Urothelium cell line (cell line): ENCODE data around the gene TFCP2L1.
A peak's percentile ranks its signal among the peaks of the same experiment; 100 is the strongest.

Experiments used
- DNase-seq: peaks from one replicate; pipeline ENCODE4 v3.0.0; 2011; ENCODE audit warnings: low spot score, mixed read lengths
- FAIRE-seq: peaks from 2 replicates; lab custom pipeline; 2011; peaks lifted over from hg19 to GRCh38; lab: Jason Lieb, UNC

The TFCP2L1 gene

GRCh38 chr2:121297217-121297830 is 12.3 kb upstream of the TFCP2L1 start:
- FAIRE-seq, result peak; percentile 89
- peak; percentile 79 for DNase-seq

- DNase-seq, result no peak
- FAIRE-seq, result no peak
Observed at GRCh38 chr2:121295911-121296650, 11.1 kb upstream of the TFCP2L1 start.

- no peak for DNase-seq
- FAIRE-seq, result peak; percentile 94
Observed at GRCh38 chr2:121294881-121295840, 10.2 kb upstream of the TFCP2L1 start.

GRCh38 chr2:121293450-121294325 is 8.7 kb upstream of the TFCP2L1 start:
- FAIRE-seq, result peak; percentile 5

GRCh38 chr2:121291251-121291580 is 6.2 kb upstream of the TFCP2L1 start:
- FAIRE-seq, result no peak
- no peak for DNase-seq

More at GRCh38 chr2:121293450-121294325, 8.7 kb upstream of the TFCP2L1 start:
- no peak for DNase-seq

- DNase-seq, result no peak
- peak; percentile 35 for FAIRE-seq
Observed at GRCh38 chr2:121289271-121289670, 4.3 kb upstream of the TFCP2L1 start.

GRCh38 chr2:121288454-121289231 is 3.6 kb upstream of the TFCP2L1 start:
- DNase-seq (no peak), FAIRE-seq (no peak)

GRCh38 chr2:121287956-121288355 is 3.0 kb upstream of the TFCP2L1 start:
- no peak for FAIRE-seq
- DNase-seq, result no peak

- FAIRE-seq, result no peak
Observed at GRCh38 chr2:121287146-121287798, 2.3 kb upstream of the TFCP2L1 start.

GRCh38 chr2:121286506-121286905 is 1.5 kb upstream of the TFCP2L1 start:
- DNase-seq, result no peak
- FAIRE-seq, result peak; percentile 67

More at GRCh38 chr2:121287146-121287798, 2.3 kb upstream of the TFCP2L1 start:
- no peak for DNase-seq

GRCh38 chr2:121285926-121286325 is 924 bp upstream of the TFCP2L1 start:
- DNase-seq, result no peak
- no peak for FAIRE-seq

GRCh38 chr2:121283670-121284462 is 1.1 kb downstream of the TFCP2L1 start:
- DNase-seq, result no peak
- no peak for FAIRE-seq

GRCh38 chr2:121282800-121283385 is 2.1 kb downstream of the TFCP2L1 start:
- FAIRE-seq, result no peak
- no peak for DNase-seq

- FAIRE-seq, result no peak
Observed at GRCh38 chr2:121281694-121282093, 3.3 kb downstream of the TFCP2L1 start.

GRCh38 chr2:121281107-121281506 is 3.9 kb downstream of the TFCP2L1 start:
- FAIRE-seq, result no peak
- DNase-seq, result no peak

More at GRCh38 chr2:121281694-121282093, 3.3 kb downstream of the TFCP2L1 start:
- no peak for DNase-seq

GRCh38 chr2:121279476-121280220 is 5.4 kb downstream of the TFCP2L1 start:
- no peak for DNase-seq
- no peak for FAIRE-seq

GRCh38 chr2:121276341-121276740 is 8.7 kb downstream of the TFCP2L1 start:
- no peak for FAIRE-seq
- DNase-seq, result no peak
